DMS153 treated with DMSO at 0.1 percent for 48 hours (cell line): ENCODE results near the gene MSH3.
"Not testable (repeated sequence)": the region's sequence is repeated elsewhere in the genome, so short reads cannot be mapped to it uniquely, and the experiment has no call there.

Experiments used
- DNase-seq: peaks from one replicate; lab custom pipeline; 2025; ENCODE audit not compliant: unreplicated experiment; lab: John Stamatoyannopoulos, UW

Gene MSH3

GRCh38 chr5:80752427-80752826, 98.0 kb downstream of the MSH3 start:
- no peak for DNase-seq

- DNase-seq, result no peak
These were observed 99.3 kb downstream of the MSH3 start for GRCh38 chr5:80753712-80754111.

GRCh38 chr5:80754900-80755299, 100.4 kb downstream of the MSH3 start:
- DNase-seq, result no peak

GRCh38 chr5:80755626-80756025, 101.2 kb downstream of the MSH3 start:
- no peak for DNase-seq

- DNase-seq, result no peak
These were observed 101.8 kb downstream of the MSH3 start for GRCh38 chr5:80756292-80756691.

GRCh38 chr5:80757290-80757689, 102.8 kb downstream of the MSH3 start:
- no peak for DNase-seq

GRCh38 chr5:80759866-80760577, 105.6 kb downstream of the MSH3 start:
- DNase-seq, result no peak

- no peak for DNase-seq
These were observed 106.2 kb downstream of the MSH3 start for GRCh38 chr5:80760680-80761079.

GRCh38 chr5:80761176-80761575, 106.7 kb downstream of the MSH3 start:
- DNase-seq, result no peak

- DNase-seq, result no peak
These were observed 107.5 kb downstream of the MSH3 start for GRCh38 chr5:80761966-80762365.

- DNase-seq, result no peak
These were observed 108.1 kb downstream of the MSH3 start for GRCh38 chr5:80762573-80762972.

GRCh38 chr5:80763211-80763610, 108.8 kb downstream of the MSH3 start:
- DNase-seq, result no peak

GRCh38 chr5:80763873-80764647, 109.6 kb downstream of the MSH3 start:
- DNase-seq, result no peak

- no peak for DNase-seq
These were observed 110.3 kb downstream of the MSH3 start for GRCh38 chr5:80764786-80765185.

- DNase-seq, result no peak
These were observed 123.2 kb downstream of the MSH3 start for GRCh38 chr5:80777347-80778287.

GRCh38 chr5:80780024-80780423, 125.6 kb downstream of the MSH3 start:
- no peak for DNase-seq

GRCh38 chr5:80780761-80781285, 126.4 kb downstream of the MSH3 start:
- no peak for DNase-seq

GRCh38 chr5:80781356-80781755, 126.9 kb downstream of the MSH3 start:
- no peak for DNase-seq

GRCh38 chr5:80782626-80783025, 128.2 kb downstream of the MSH3 start:
- DNase-seq, result no peak

GRCh38 chr5:80783751-80784150, 129.3 kb downstream of the MSH3 start:
- DNase-seq, result not testable (repeated sequence)

- no peak for DNase-seq
These were observed 130.0 kb downstream of the MSH3 start for GRCh38 chr5:80784451-80784850.
